BLaER1 (cell line): ENCODE data around the gene GGA1.
"Not testable (repeated sequence)": the region's sequence is repeated elsewhere in the genome, so short reads cannot be mapped to it uniquely, and the experiment has no call there.

Source experiments
- H3K27ac ChIP-seq: shearing (Covaris generic); formaldehyde crosslinking; 2 replicates; pipeline ENCODE4 v1.8.1; 2022
- H3K27me3 ChIP-seq: shearing (Covaris generic); formaldehyde crosslinking; 2 replicates; pipeline ENCODE4 v1.8.1; 2022
- H3K36me3 ChIP-seq: shearing (Covaris generic); formaldehyde crosslinking; 2 replicates; pipeline ENCODE4 v1.8.1; 2022
- H3K4me1 ChIP-seq: shearing (Covaris generic); formaldehyde crosslinking; 2 replicates; pipeline ENCODE4 v1.8.1; 2022
- H3K4me2 ChIP-seq: shearing (Covaris generic); formaldehyde crosslinking; 2 replicates; pipeline ENCODE4 v1.8.1; 2022
- H3K4me3 ChIP-seq: shearing (Covaris generic); formaldehyde crosslinking; 2 replicates; pipeline ENCODE4 v1.8.1; 2022
- H3K9ac ChIP-seq: shearing (Covaris generic); formaldehyde crosslinking; 2 replicates; pipeline ENCODE4 v1.8.1; 2022
- H3K9me3 ChIP-seq: shearing (Covaris generic); formaldehyde crosslinking; 2 replicates; pipeline ENCODE4 v1.8.1; 2022
- H4K20me1 ChIP-seq: shearing (Covaris generic); formaldehyde crosslinking; 2 replicates; pipeline ENCODE4 v1.8.1; 2022
- Cebpa-rat ChIP-seq: shearing (Covaris generic); IDR thresholded peaks from 2 replicates; pipeline ENCODE4 v1.8.1; 2022

The GGA1 gene

GRCh38 chr22:37570661-37570976 lies 38.0 kb upstream of the GGA1 start:
- no peaks in the 10 kb centered on the region for H3K36me3 ChIP-seq
- no peaks in the 10 kb centered on the region for H3K27me3 ChIP-seq
- H3K4me1 ChIP-seq, result peaks cover 47% of the 10 kb centered on the region
- no peak for TF ChIP-seq Cebpa-rat
- H3K27ac ChIP-seq, result no peak overlapping the region
- no peaks in the 10 kb centered on the region for H3K9me3 ChIP-seq
- peaks cover 7% of the 10 kb centered on the region; the same call in 1 of the 2 replicates for H4K20me1 ChIP-seq
- H3K9ac ChIP-seq, result no peak overlapping the region
- H3K4me3 ChIP-seq, result no peak overlapping the region
- H3K4me2 ChIP-seq, result no peak overlapping the region

GRCh38 chr22:37571258-37571991 lies 37.2 kb upstream of the GGA1 start:
- Histone ChIP-seq H3K27me3 (no peaks in the 10 kb centered on the region), H3K9ac (no peak overlapping the region), H3K27ac (no peak overlapping the region), H3K4me1 (peaks cover 39% of the 10 kb centered on the region), H3K9me3 (no peaks in the 10 kb centered on the region), H3K4me3 (no peak overlapping the region), H3K36me3 (no peaks in the 10 kb centered on the region), H4K20me1 (peaks cover 7% of the 10 kb centered on the region; the same call in 1 of the 2 replicates), H3K4me2 (no peak overlapping the region)
- TF ChIP-seq Cebpa-rat, result no peak

- Histone ChIP-seq H3K4me1 (peaks cover 34% of the 10 kb centered on the region), H3K4me2 (no peak overlapping the region), H3K4me3 (no peak overlapping the region), H4K20me1 (peaks cover 2% of the 10 kb centered on the region; the same call in 1 of the 2 replicates), H3K27ac (no peak overlapping the region), H3K9ac (no peak overlapping the region), H3K27me3 (no peaks in the 10 kb centered on the region), H3K9me3 (no peaks in the 10 kb centered on the region), H3K36me3 (no peaks in the 10 kb centered on the region)
- no peak for TF ChIP-seq Cebpa-rat
Observed at GRCh38 chr22:37571992-37572373, 36.7 kb upstream of the GGA1 start.

- Histone ChIP-seq H3K4me3 (no peak overlapping the region), H4K20me1 (no peaks in the 10 kb centered on the region), H3K4me1 (peaks cover 23% of the 10 kb centered on the region), H3K9ac (no peak overlapping the region), H3K4me2 (no peak overlapping the region), H3K27ac (no peak overlapping the region), H3K36me3 (no peaks in the 10 kb centered on the region), H3K9me3 (no peaks in the 10 kb centered on the region), H3K27me3 (no peaks in the 10 kb centered on the region)
- no peak for TF ChIP-seq Cebpa-rat
Observed at GRCh38 chr22:37575490-37576003, 33.1 kb upstream of the GGA1 start.

- Histone ChIP-seq H3K27me3 (no peaks in the 10 kb centered on the region), H3K4me1 (peaks cover 31% of the 10 kb centered on the region), H3K27ac (no peak overlapping the region), H3K9ac (no peak overlapping the region), H3K9me3 (no peaks in the 10 kb centered on the region), H3K36me3 (no peaks in the 10 kb centered on the region), H3K4me3 (no peak overlapping the region), H4K20me1 (no peaks in the 10 kb centered on the region), H3K4me2 (no peak overlapping the region)
- TF ChIP-seq Cebpa-rat, result no peak
Observed at GRCh38 chr22:37578002-37578401, 30.6 kb upstream of the GGA1 start.

- H3K27me3 ChIP-seq, result no peaks in the 10 kb centered on the region
Observed at GRCh38 chr22:37581504-37581903, 27.1 kb upstream of the GGA1 start.

GRCh38 chr22:37582526-37582925 lies 26.1 kb upstream of the GGA1 start:
- no peaks in the 10 kb centered on the region for H3K9me3 ChIP-seq
- no peak overlapping the region for H3K27ac ChIP-seq
- no peak overlapping the region for H3K4me2 ChIP-seq
- H3K27me3 ChIP-seq, result no peaks in the 10 kb centered on the region
- H3K4me3 ChIP-seq, result no peak overlapping the region
- no peaks in the 10 kb centered on the region for H3K36me3 ChIP-seq
- H3K9ac ChIP-seq, result no peak overlapping the region
- H4K20me1 ChIP-seq, result no peaks in the 10 kb centered on the region
- no peak for TF ChIP-seq Cebpa-rat
- H3K4me1 ChIP-seq, result peaks cover 31% of the 10 kb centered on the region

More at GRCh38 chr22:37581504-37581903, 27.1 kb upstream of the GGA1 start:
- TF ChIP-seq Cebpa-rat, result no peak
- Histone ChIP-seq H3K4me1 (peaks cover 31% of the 10 kb centered on the region), H3K9me3 (no peaks in the 10 kb centered on the region), H3K4me2 (peak overlapping the region; percentile 71), H3K9ac (no peak overlapping the region), H3K36me3 (no peaks in the 10 kb centered on the region), H4K20me1 (no peaks in the 10 kb centered on the region), H3K4me3 (no peak overlapping the region), H3K27ac (no peak overlapping the region)

- no peak overlapping the region for H3K27ac ChIP-seq
- peaks cover 5% of the 10 kb centered on the region; the same call in 1 of the 2 replicates for H3K4me1 ChIP-seq
- no peaks in the 10 kb centered on the region for H3K9me3 ChIP-seq
- H3K36me3 ChIP-seq, result no peaks in the 10 kb centered on the region
- no peak overlapping the region for H3K9ac ChIP-seq
- H3K27me3 ChIP-seq, result no peaks in the 10 kb centered on the region
- no peak for TF ChIP-seq Cebpa-rat
- no peak overlapping the region for H3K4me2 ChIP-seq
- no peaks in the 10 kb centered on the region for H4K20me1 ChIP-seq
- no peak overlapping the region for H3K4me3 ChIP-seq
Observed at GRCh38 chr22:37588546-37589215, 20.0 kb upstream of the GGA1 start.

- Histone ChIP-seq H3K27ac (no peak overlapping the region), H4K20me1 (no peaks in the 10 kb centered on the region), H3K9me3 (no peaks in the 10 kb centered on the region), H3K4me3 (no peak overlapping the region), H3K36me3 (no peaks in the 10 kb centered on the region), H3K9ac (no peak overlapping the region), H3K4me1 (peaks cover 5% of the 10 kb centered on the region; the same call in 1 of the 2 replicates), H3K4me2 (no peak overlapping the region), H3K27me3 (no peaks in the 10 kb centered on the region)
- TF ChIP-seq Cebpa-rat, result no peak
Observed at GRCh38 chr22:37589636-37590035, 19.0 kb upstream of the GGA1 start.

GRCh38 chr22:37591081-37591480 lies 17.6 kb upstream of the GGA1 start:
- H3K9ac ChIP-seq, H3K27ac ChIP-seq, H3K36me3 ChIP-seq: not testable (repeated sequence)

More at GRCh38 chr22:37591081-37591480, 17.6 kb upstream of the GGA1 start:
- H3K4me3 ChIP-seq, H3K4me2 ChIP-seq, H3K27me3 ChIP-seq, H3K9me3 ChIP-seq, H3K4me1 ChIP-seq, H4K20me1 ChIP-seq: not testable (repeated sequence)
